ENCODE measurements around the gene ITGA1. TPM values are rescaled to one million over a fixed set of nuclear protein-coding genes. Genes with fewer than 3 reads are reported as not detected.
A peak's percentile ranks its signal among the peaks of the same experiment; 100 is the strongest.
"Not testable (repeated sequence)": the region's sequence is repeated elsewhere in the genome, so short reads cannot be mapped to it uniquely, and the experiment has no call there.

Gene ITGA1
- total RNA-seq, 1 experiment from 2014 or later, result 0.71 TPM

DNA sequence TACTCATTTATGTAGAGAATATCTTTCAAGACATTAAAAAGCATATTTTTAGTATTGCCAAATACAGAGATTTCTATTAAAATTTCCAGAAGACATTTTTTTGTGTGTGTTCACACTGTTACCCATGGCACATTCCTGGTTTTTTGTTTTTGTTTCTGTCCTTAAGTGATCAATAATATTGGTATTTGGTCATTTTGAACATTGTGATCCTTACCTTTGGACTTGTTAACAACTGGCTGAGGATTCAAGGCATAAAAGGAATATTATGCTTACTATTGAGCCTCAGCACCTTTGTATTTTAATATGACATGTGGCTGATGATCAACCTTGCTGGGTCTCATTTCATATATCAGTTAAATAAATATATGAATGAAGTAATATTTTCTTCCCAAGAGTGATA is 41.9 kb downstream of the ITGA1 start:
- DNase-seq (ENCODE audit: low spot score), result no peak

DNA sequence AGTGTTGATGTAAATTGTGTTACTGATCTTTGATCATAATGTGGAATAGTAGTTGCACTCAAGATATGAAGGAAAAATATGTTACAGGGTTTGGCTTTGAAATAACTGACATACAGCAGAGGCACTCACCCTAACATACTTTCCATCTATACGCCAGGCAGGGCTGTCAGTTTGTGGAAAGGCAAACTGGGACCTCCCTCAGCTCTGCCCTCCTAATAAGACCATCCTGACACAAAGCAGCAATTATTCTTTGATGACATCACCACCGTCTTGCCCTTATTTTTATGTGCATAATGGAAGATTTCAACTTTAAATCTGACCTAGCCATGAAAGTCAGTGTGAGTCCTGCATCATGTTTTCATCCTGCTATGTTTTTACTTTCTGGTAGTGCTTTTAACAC is 42.9 kb downstream of the ITGA1 start:
- DNase-seq (ENCODE audit: low spot score), result no peak

DNA sequence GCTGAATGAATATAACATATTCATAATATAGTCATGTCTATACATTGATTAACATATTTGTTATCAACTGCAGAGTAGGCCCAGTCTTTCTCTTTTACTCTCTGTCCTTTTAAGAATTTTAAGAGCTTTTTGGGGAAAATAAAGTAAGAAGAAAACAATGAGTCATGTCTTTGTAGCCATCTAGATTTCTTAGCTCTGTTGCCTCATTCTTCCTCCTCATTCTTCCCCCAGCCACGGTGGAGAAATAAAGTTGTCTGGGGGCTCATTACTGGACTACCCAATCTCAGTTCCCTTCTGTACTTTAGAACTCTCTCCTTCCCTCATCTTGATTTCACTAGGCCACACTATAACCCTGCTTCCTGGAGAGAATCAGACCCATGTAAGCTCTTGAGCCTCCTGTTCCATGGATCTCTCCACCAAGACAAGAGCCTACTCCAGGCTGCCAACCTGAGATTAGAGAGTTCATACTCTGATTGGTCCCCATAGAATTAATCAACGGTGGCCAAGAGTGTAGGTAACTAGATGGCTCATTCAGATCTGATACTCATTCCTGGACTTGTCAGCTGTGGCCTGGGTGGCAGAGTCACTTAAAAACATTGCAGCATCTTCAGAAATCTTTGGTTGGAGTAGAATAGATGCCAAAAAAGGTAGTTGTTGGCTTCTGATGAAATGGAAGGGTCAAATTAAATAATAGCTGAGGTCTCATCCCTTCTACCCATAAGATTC is 44.2 kb downstream of the ITGA1 start:
- no peak for DNase-seq (ENCODE audit: low spot score)

DNA sequence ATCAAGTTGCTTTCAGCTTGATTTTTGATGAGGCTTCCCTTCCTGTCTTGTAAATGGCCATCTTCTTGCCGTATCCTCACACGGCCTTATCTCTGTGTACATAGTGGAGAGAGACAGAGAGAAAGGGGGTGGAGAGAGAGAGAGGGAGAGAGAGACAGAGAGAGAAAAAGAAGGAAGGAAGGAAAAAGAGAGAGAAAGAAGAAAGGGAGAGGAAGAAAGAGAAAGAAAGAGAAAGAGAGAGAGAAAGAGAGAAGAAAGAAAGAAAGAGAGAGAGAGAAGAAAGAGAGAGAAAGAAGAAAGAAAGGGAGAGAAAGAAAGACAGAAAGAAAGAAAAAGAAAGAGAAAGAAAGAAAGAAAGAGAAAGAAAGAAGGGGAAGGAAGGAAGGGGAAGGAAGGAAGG is 46.6 kb downstream of the ITGA1 start:
- DNase-seq (ENCODE audit: low spot score), result no peak

DNA sequence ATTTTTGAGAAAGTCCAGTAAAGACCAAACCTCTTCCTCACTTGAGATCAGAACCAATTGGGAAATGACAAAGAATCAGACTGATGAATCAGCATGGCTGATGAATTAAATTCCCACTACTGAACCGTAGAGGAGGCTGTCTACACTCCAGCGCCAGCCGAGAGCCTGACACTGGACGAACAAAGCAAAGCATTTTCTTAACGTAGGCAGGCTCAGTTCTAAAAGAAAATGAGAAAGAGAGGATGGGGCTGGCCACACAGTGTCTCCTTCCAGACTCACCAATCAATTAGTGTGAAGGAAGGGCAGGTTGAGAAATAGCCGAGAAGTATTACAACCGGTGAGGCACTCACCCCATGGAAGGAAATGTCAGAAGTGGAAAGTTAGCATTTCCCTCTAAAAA is 49.4 kb downstream of the ITGA1 start:
- DNase-seq (ENCODE audit: low spot score), result no peak

DNA sequence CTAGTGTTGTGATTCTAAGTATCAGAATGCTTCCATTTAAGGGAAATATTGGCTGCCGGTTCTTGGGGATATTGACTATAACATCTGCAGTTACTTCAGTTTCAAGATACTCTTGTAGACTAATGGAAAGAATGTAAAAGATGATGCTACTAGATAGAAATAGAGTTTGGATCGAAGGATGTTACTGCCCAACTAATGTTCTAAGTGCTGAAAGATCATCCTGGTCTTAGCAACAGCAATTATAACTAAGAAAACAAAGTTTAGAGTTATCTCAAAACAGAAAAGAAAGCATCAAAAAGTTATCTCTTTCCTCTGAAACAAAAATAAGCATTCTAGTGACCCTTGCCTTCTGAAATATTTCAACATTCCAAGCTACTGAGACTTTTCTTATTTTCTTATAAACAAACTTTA is 49.9 kb downstream of the ITGA1 start:
- DNase-seq (ENCODE audit: low spot score), result no peak

DNA sequence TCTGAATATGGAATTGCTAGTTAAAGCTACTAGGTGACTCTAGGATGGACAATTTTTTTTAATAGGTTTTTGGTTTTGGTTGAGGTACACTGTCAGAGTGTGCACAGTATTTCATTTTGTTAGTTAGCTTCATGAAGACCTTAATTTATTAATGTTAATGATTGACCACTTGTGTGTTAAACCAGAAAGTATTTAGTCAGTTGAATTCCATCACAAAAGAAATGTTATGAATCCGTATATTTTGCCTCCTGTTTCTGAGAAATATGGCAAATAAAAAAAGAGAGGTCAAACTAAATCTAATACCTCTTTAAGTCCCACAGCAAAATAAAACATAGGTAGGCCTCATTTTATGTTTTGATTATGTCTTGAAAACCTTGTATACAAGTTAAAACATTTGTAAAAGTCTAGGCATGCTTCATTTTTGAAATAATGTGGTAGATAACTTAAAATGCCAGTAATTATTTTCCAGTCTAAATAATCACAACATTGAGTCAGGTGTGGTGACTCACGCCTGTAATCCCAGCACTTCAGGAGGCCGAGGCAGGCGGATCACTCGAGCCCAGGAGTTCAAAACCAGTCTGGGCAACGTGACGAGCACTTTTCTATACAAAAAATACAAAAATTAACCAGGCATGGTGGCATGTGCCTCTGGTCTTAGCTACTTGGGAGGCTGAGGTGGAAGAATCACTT is 50.8 kb downstream of the ITGA1 start:
- DNase-seq (ENCODE audit: low spot score), result peak; percentile 55

DNA sequence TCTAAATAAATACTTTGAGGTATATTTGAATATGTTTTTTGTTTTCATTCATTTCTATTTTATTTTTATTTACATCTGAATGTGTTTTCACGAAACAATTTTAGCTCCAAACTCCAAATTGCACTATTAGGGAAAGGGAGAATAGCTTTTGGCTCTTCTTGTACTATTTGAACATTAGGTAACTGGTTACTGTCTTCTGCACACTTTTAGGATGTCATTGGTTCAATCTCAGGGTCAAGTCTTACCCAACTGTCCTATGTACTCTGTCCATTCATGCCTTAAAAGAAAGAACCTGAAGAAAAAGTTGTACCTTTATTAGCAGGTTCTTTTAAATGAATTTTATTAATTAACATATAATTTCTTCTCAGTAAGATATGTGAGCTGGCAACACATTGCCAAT is 51.6 kb downstream of the ITGA1 start:
- DNase-seq (ENCODE audit: low spot score), result no peak

DNA sequence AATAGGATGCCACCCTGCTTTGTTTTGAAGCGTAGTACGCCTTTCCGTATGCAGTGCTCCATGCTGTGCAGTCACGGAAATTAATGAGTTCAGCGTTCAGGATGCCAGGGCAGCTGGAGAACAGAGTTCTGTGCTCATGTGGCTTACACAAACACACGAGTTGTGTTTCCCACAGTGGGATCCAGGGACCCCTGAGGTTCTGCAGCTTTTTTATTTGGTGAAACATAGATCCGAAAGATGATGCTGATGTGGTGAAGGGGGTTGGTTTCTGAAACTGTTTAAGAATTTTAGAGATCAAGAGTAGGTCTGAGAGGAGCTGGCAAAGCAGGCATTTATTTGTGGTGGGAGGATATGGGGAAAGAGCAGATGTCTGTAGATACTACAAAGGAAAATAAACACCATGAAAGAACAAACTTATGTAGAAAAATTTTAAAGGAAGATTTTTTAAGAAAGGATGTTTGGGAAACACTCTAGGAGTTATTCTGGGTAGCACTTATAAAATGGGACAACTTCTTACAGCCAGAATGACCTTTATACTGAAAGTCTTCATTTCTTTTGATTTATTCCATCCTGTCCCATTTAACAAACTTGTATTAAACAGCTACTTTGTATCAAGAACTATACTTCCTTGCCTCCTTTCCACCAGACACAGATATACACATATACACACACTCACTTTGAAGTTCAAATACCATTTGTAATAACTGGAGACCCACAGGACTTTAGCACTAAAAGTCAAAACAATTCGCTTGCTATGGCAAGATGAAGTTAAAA is 52.7 kb downstream of the ITGA1 start:
- DNase-seq (ENCODE audit: low spot score), result no peak

DNA sequence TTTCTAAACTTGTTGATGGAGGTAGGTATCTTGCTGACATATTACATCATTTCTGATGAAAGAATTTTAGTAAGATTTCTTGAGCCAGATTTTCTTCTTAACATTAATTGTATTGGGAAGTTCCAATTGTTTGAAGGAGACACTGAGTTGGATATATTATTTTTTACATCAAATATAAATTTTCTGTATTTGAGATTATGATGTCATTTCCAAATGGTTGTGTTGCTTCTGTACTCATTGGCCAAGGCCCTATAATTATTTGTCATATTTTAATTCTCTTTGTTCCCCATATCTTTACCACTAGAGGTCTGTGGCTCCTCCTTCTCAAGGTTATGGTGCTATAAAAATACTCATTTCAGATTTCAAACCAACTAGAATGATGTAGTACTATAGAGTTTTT is 53.4 kb downstream of the ITGA1 start:
- no peak for DNase-seq (ENCODE audit: low spot score)

DNA sequence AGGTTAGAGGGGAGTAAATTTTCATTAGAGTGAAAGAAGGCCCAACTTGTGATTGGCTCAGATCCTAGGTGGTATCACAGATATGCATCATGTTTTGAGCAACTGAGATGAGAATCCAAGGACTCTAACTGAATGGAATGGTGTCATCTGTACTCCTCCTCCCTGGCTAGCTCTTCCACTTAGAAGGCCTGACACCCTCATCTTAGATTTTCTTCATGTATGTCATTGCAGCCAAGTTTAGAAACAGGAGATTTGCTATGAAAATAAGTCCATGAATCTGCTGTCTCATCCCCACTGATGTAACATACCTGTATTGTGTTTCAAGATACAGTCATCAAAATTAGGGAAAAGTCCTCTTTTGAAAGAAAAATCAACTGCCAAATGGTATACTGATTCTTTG is 54.4 kb downstream of the ITGA1 start:
- no peak for DNase-seq (ENCODE audit: low spot score)

DNA sequence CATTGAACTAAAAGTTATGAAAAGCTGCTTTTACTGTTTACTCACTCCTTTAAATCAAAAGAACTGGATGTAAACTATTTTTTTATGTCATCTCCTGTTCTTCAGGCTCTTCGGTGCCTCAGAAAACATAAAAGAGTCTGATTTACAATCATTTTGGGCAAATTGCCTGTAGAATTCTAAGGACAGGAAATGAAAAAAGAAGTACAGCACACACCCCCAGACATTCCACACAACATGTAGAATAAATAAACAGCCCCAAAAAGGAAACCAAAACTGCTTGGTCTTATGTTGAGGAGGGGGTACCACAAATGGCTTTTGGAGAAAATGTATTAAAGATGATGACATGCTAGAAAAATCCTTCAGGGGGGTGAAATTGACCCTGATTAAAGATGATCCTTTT is 57.2 kb downstream of the ITGA1 start:
- DNase-seq (ENCODE audit: low spot score), result peak; percentile 26

DNA sequence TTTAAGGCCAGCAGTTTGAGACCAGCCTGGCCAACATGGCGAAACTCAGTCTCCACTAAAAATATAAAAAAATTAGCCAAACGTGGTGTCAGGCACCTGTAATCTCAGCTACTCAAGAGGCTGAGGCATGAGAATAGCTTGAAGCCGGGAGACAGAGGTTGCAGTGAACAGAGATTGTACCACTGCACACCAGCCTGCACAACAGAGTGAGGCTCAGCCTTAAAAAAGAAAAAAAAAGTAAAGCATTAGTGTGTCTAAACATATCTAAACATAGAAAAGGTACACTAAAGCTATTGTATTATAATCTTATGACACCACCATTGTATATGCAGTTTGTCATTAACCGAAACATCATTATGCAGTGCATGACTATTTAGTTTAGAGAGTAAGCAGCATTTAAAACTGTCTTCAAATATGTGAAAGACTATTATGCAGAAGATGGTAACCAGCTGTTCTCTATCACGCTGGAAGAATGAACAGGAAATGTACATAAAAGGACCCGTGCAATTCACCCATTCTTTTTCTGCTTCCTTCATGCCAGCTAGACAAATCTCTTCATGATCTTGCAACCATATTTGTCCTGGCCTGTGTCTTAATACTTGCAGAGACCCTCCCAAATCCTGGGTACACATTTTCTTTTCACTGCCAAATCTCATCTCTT is 58.6 kb downstream of the ITGA1 start:
- no peak for DNase-seq (ENCODE audit: low spot score)

DNA sequence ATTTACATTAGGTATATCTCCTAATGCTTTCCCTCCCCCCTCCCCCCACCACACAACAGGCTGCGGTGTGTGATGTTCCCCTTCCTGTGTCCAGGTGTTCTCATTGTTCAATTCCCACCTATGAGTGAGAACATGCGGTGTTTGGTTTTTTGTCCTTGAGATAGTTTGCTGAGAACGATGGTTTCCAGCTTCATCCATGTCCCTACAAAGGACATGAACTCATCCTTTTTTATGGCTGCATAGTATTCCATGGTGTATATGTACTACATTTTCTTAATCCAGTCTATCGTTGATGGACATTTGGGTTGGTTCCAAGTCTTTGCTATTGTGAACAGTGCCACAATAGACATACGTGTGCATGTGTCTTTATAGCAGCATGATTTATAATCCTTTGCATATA is 61.0 kb downstream of the ITGA1 start:
- DNase-seq (ENCODE audit: low spot score), result not testable (repeated sequence)

DNA sequence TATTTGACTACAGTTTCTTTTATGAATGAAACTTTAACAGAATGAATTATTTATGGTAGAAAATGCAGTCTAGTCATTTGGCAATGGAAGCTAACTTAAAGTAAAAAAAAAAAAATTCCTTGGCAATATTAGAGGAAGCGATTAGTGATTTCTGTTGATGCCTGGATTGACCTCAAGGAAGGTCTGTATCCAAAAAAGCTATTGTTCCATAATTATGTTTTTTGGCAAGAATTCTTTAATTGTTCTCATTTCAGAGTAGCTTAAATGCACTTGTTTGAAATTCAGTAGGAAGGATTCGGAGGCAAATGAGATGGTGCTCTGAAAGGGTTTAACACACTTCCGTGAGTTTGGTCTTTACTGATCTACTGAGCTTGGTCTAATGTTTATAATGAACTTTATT is 61.8 kb downstream of the ITGA1 start:
- DNase-seq (ENCODE audit: low spot score), result no peak

DNA sequence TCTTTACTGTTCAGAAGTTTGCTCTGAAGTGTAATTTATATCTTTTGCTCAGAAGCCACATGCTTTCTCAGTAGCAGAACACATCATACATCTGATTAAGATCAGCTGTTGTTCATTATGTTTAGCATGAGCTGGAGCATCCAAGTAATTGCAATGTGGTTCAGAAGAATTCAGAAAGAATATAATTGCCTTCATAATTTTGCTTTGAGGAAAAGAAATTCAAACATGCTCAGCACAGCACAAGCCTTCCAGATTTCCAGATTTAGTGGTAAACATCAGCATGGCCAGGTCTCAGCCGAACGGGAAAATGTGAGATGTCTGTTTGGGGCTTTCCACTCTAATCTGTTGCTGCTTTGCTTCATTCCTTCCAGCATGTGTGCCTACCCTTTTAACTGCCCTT is 65.9 kb downstream of the ITGA1 start:
- DNase-seq (ENCODE audit: low spot score), result no peak

DNA sequence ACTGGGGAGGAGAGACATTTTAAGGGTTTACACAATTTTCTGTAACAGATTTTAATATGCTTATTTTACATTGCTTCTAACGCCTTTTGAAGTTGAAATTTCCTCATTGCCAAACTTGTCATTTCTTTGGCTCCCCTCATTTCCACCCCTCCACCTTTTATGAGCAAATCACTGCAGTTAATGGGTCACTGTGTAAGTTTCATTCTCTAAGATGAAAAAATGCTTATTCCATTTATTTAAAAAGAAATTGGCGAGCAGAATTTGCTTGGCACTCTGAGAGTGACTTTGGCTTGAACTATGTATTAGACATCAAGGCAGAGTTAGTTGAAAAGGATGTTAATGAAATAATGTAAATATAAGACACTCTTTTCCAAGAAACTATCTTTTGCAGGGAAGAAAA is 66.6 kb downstream of the ITGA1 start:
- DNase-seq (ENCODE audit: low spot score), result no peak

DNA sequence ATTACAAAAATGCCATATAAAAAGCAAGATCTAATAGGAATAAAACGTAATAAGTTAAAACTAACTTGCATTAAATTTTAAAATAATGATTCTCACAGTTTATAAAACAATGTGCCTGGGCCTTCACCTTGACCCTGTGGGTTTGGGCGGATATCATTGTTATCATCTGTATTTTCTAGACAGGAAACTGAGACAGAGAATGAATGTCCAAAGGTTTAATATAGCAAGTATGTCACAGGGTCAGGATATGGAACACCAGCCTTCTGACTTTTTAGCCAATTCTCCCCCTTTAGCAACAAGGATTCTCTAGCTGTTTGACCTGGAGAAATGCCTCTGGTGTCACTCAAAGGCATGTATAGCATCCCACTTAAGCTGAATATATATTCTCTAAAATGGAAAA is 67.2 kb downstream of the ITGA1 start:
- DNase-seq (ENCODE audit: low spot score), result no peak

DNA sequence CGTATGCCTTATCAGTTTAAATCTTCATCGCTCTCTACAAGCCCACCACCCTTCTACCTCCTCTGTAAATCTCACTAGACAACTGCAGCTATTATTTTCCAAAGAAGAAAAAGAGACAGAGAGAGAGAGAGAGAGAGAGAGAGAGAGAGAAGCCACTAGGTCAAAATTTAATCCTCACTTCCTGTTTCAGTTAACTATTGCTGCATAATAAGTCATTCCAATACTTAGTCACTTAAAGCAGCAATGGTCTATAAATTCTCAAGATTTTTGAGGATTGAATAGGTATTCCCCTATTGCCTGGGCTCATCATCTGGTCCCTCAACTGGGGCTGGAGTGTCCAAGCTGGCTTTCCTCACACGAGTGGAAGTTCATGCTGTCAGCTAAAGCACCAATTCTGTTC is 68.8 kb downstream of the ITGA1 start:
- peak; percentile 35 for DNase-seq (ENCODE audit: low spot score)

DNA sequence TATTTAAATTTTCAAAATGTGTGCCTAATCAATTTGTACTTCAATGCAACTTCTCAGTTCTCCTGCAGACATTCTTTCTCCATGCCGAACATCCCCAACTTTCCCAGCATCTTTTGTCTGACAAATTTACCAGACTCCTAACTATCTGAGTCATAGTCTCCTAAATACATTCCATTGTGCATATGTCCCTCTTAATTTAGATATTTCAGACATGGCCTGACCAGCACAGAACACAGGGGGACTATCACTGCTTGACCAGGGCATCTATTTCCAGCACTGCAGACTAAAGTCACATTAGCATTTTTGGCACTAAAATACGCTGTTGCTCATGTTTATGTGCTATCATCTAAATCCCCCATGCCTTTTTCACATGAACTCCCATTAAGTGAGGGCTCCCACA is 71.9 kb downstream of the ITGA1 start:
- peak; percentile 67 for DNase-seq (ENCODE audit: low spot score)

DNA sequence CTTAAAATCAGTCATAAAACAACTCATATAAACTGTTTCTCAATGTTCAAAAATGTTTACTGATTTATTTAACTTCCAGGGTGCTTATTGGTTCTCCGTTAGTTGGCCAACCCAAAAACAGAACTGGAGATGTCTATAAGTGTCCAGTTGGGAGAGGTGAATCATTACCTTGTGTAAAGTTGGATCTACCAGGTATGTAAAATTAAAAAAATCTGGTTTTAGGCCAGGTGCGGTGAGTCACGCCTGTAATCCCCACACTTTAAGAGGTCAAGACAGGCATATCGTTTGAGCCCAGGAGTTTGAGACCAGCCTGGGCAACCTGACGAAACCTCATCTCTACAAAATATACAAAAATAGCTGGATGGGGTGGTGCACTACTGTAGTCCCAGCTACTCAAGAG is 73.7 kb downstream of the ITGA1 start:
- no peak for DNase-seq (ENCODE audit: low spot score)

DNA sequence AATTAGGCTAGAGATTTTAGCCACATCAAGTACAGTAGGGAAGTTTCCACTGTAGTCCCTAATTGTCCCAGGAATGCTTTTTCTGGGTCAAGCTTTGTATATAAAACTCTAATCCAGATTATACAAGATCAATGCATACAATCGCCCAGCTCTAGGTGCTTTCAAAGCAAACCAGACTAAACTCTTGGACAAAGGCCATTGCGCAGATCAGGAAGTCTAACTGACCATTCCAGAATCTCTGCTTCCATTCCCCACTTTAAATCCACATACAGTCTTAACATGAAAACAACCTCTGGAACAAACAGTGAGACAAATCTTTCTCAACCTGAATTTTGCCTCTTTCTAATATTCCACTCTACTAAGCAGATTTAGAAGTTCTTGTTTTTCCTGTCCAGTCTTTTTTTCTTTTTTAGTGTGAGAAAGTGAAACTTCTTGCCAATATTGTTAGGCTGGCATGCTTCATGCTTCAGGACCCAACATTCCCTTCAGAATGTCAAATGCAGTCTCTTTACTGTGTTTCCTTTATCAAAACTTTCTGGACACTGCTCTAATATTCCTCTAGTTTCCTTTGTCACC is 76.1 kb downstream of the ITGA1 start:
- DNase-seq (ENCODE audit: low spot score), result no peak
